Medulla oblongata (tissue), 1 donor: ENCODE data around the gene BSN.
A peak's percentile ranks its signal among the peaks of the same experiment; 100 is the strongest.

Source experiments
- DNase-seq: peaks from one replicate; pipeline ENCODE4 v3.0.0-alpha.2; 2015; ENCODE audit errors: extremely low spot score

Gene BSN

GRCh38 chr3:49553692-49554632 is at the start of gene BSN:
TSS of gene BSN (plus strand) at chr3:49554477. CDS start at chr3:49554603, 126 bp downstream.
- DNase-seq: peak; percentile 94

DNA sequence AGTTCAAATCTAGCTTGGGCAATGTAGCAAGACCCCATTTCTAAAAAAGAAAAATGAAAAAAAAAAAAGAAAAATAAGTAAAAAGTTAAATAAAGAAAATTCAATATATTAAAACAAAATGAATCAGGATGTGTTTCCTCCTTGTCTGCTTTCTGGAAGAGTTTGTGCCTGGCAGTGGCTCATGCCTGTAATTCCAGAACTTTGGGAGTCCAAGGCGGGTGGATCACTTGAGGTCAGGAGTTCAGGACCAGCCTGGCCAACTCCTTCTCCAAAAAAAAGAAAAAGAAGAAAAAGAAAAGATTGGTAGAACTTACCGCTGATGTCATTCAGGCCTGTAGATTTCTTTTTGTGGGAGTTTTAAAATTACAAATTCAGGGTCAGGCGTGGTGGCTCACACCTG is 47.4 kb upstream of the BSN start:
- DNase-seq: no peak

DNA sequence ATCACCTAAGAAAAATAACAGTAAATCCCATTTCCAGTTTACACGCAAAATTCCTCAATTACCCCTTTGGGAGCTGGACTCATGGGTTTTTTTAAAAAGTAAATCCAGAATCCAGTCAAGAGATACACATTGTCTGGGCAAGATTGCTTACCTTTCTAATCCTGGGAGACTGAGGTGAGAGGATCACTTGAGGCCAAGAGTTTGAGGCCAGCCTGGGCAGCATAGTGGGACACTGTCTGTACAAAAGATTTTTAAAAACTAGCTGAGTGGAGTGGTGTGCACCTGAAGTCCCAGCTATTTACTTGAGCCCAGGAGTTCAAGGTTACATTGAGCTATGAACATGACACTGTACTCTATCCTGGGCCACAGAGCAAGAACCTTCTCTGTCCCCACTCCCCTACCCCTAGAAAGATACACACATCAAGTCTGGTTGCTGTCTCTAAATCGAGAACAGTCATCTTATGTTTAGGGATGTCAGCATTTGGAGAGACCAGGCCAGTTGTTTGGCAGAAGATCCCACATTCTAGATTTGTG is 45.2 kb upstream of the BSN start:
- no peak for DNase-seq

- no peak for DNase-seq
Measured at GRCh38 chr3:49511639-49512038, 42.6 kb upstream of the BSN start.

DNA sequence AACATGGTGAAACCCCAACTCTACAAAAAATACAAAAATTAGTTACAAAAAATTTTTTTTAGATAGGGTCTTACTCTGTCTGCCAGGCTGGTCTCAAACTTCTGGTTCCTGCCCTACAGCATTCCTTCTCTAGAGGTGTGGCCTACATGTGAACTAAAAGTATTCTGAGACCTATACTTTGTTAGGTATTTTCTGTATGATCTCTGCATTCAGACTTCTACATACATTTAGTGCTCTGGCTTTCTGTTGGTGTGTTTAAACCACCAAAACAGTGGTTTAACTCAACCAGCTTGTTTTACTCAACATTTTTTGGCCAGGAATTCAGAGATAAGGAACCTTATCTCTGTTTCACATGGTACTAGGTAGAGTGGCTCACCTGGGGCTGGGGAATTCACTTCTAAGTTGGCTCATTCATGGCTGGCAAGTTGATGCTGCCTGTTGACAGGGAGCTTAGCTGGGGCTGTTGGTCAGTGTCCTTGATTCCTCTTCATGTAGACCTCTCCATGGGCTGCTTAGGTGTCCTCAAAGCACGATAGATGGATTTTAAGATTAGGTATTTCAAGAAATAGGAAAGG is 41.4 kb upstream of the BSN start:
- no peak for DNase-seq

GRCh38 chr3:49513494-49514124 is 40.7 kb upstream of the BSN start:
- no peak for DNase-seq

DNA sequence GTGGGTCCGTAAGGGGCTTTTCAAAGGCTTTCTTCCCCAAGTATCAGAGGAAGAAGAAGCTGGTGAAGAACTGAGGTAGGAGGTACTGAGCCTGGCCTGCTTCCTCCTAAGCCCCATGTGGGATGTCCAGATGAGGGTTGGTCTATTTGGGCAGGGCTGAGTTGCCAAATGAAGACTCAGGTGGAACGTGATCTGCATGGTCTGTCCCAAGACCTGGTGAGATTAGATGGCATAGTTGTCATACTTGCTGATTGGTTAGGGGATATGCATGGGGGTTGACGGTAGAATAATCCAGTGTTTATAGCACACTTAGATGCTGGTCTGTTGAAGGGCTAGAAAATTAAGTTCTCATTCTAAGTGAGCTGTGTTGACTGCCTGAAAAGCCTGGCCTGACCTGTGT is 36.3 kb upstream of the BSN start:
- no peak for DNase-seq

DNA sequence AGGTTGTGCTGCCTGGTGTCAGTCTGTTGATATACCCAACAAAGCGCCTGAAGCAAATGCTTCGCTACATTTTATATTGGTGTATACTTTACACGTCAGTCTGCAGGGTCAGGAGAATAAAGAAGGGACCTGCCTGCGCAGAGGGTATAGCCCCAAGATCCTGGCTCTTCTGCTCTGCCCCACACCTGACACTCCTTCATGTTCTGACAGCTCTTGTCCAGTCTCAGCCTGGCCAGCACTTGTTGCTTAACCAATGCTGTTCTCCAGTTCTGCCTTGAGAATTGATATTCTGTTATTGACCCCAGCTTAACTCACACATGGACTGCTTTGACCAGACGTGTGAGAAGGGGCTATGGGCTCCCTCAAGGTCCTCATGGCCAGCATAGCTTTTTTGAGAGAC is 35.8 kb upstream of the BSN start:
- DNase-seq: no peak

DNA sequence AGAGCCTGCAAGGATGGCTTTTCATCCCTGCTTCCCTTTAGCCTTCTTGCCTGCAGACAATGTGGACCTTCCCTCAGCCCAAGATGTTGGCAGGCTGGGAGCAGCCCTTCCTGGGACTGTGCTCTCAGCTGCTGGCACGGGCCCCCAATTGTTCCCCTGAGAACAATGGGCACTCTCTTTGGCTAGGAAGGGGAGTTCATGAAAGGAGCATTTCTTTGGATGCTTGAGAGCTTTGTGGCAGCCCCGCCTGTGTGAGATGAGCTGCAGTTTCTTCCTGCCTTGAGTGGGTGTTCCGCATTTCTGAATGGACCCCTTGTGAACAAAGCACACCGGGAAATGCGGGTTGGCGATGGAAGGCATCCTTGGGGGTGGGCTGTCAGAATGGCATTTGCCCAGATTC is 35.0 kb upstream of the BSN start:
- peak; percentile 89 for DNase-seq

DNA sequence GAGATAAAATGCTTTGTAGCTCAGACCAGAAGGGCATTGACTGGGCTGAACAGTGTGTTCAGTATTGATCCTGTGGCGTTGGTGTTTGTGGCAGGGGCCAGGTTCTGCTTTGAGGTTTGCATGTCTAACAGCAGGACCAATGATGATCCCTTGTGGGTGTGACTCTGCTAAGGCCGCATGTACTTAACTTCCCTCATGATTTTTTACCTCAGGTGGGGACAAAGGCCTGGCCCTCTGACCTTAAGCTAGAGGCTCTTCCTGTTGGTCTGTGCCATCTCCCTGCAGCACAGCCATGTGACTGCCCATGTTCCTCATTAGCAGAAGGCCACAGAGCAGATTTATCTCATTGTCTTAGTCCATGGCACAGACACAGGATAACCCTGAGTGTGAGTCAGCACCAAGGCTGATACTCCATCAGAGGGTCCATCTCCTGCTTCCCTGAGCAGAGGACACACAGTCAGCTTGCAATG is 34.3 kb upstream of the BSN start:
- no peak for DNase-seq

DNA sequence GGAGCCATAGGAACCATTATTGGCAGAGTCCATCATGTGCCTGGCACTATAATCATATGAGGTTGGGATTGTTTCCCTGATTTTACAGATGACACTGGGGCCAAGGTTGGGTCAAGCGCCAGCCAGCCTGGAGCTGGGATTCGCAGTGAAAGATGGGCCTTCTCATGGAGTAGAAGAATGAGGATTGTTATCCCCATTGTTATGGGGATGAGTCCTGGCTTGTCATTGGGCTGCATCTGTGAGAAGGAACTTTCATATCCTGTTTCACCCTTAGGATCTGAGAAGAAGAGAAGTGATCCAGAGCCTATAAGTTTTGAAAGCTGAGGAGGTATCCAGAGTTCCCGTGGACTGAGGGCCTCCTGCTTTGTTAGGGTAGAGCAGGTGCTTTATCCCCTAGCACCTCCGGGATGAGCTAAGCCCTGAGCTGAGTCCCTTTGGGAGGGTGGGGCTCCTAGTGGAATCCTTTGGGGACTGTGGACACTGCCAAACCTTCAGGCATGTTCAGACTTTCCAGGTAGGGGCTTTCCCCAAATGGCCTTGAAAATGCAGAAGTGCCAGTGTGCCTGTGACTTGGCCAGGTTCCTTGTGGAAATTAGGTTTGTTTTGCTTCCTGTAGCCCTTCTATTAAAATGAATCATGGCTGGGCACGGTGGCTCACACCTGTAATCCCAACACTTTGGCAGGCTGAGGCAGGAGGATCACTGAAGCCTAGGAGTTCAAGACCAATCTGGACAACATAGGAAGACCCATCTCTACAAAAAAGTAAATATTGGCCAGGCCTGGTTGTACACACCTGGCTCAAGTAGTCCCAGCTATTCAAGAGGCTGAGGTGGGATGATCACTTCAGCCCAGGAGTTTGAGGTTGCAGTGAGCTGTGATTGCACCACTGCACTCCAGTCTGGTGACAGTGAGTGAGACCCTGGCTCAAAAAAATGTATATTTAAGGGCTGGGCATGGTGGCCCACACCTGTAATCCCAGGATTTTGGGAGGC is 30.2 kb upstream of the BSN start:
- DNase-seq: no peak

GRCh38 chr3:49529567-49529966 is 24.7 kb upstream of the BSN start:
- DNase-seq: no peak

GRCh38 chr3:49530231-49530630 is 24.0 kb upstream of the BSN start:
- no peak for DNase-seq

- no peak for DNase-seq
Measured at GRCh38 chr3:49530701-49531100, 23.6 kb upstream of the BSN start.

DNA sequence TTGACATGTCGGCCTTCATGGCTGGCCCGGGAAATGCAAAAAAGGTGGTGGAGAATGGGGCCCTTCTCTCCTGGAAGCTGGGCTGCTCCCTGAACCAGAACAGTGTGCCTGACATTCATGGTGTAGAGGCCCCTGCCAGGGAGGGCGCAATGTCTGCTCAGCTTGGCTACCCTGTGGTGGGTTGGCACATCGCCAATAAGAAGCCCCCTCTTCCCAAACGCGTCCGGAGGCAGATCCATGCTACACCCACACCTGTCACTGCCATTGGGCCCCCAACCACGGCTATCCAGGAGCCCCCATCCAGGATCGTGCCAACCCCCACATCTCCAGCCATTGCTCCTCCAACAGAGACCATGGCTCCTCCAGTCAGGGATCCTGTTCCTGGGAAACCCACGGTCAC is 23.1 kb upstream of the BSN start:
- no peak for DNase-seq

DNA sequence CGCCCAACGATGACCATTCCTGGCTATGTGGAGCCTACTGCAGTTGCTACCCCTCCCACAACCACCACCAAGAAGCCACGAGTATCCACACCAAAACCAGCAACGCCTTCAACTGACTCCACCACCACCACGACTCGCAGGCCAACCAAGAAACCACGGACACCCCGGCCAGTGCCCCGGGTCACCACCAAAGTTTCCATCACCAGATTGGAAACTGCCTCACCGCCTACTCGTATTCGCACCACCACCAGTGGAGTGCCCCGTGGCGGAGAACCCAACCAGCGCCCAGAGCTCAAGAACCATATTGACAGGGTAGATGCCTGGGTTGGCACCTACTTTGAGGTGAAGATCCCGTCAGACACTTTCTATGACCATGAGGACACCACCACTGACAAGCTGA is 22.6 kb upstream of the BSN start:
- no peak for DNase-seq

GRCh38 chr3:49533031-49533430 is 21.2 kb upstream of the BSN start:
- no peak for DNase-seq

DNA sequence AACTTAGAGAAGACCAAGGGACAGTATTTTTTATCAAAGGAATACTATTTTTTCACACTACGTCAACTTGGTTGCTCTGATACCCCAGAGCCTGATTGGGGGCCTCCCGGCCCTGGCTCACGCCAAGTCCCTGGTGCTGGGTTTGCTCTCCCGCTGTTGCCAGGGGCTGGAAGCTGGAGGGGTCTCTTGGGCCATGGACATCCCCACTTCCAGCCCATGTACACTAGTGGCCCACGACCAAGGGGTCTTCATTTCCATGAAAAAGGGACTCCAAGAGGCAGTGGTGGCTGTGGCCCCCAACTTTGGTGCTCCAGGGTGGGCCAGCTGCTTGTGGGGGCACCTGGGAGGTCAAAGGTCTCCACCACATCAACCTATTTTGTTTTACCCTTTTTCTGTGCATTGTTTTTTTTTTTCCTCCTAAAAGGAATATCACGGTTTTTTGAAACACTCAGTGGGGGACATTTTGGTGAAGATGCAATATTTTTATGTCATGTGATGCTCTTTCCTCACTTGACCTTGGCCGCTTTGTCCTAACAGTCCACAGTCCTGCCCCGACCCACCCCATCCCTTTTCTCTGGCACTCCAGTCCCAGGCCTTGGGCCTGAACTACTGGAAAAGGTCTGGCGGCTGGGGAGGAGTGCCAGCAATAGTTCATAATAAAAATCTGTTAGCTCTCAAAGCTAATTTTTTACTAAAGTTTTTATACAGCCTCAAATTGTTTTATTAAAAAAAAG is 20.3 kb upstream of the BSN start:
- DNase-seq: no peak

DNA sequence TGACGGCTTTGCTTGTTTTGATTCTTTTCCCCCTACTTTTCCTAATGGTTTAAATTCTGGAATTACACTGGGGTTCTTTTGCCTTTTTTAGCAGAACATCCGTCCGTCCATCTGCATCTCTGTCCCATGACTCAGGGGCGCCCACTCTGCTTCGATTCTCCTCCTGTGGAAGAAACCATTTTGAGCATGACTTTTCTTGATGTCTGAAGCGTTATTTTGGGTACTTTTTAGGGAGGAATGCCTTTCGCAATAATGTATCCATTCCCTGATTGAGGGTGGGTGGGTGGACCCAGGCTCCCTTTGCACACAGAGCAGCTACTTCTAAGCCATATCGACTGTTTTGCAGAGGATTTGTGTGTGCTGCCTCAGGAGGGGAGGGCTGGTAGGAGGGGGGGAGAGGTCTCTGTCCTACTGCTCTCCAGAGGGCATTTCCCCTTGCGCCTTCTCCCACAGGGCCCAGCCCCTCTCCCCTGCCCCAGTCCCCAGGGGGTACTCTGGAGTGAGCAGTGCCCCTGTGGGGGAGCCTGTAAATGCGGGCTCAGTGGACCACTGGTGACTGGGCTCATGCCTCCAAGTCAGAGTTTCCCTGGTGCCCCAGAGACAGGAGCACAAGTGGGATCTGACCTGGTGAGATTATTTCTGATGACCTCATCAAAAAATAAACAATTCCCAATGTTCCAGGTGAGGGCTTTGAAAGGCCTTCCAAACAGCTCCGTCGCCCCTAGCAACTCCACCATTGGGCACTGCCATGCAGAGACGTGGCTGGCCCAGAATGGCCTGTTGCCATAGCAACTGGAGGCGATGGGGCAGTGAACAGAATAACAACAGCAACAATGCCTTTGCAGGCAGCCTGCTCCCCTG is 19.5 kb upstream of the BSN start:
- peak; percentile 60 for DNase-seq
